Effector CD8-positive, alpha-beta T cell (primary cell): ENCODE data around the gene CRY2.

ENCODE experiments used
- DNase-seq: peaks from one replicate; lab custom pipeline; 2025; lab: John Stamatoyannopoulos, UW

The CRY2 gene

GRCh38 chr11:45879803-45880686 lies 32.8 kb downstream of the CRY2 start:
- DNase-seq: no peak

GRCh38 chr11:45880772-45881570 lies 33.7 kb downstream of the CRY2 start:
- DNase-seq: no peak

GRCh38 chr11:45881708-45882368 lies 34.6 kb downstream of the CRY2 start:
- no peak for DNase-seq

- DNase-seq: no peak
These were observed 37.4 kb downstream of the CRY2 start for GRCh38 chr11:45884596-45885185.

- peak; percentile 51 for DNase-seq
These were observed 38.1 kb downstream of the CRY2 start, which contains the start of gene MAPK8IP1 for GRCh38 chr11:45885274-45885920. Gene MAPK8IP1, plus strand, starts transcription at chr11:45885651. Its CDS starts 170 bp downstream, at chr11:45885821.

- DNase-seq: no peak
These were observed 38.8 kb downstream of the CRY2 start for GRCh38 chr11:45885921-45886721.

- DNase-seq: no peak
These were observed 39.7 kb downstream of the CRY2 start for GRCh38 chr11:45886816-45887520.

- DNase-seq: no peak
These were observed 40.3 kb downstream of the CRY2 start for GRCh38 chr11:45887587-45887986.

GRCh38 chr11:45889555-45889954 lies 42.3 kb downstream of the CRY2 start:
- no peak for DNase-seq

GRCh38 chr11:45889966-45890365 lies 42.7 kb downstream of the CRY2 start:
- DNase-seq: no peak

- DNase-seq: no peak
These were observed 43.7 kb downstream of the CRY2 start for GRCh38 chr11:45890886-45891550.

GRCh38 chr11:45892856-45893255 lies 45.6 kb downstream of the CRY2 start:
- no peak for DNase-seq

- no peak for DNase-seq
These were observed 47.4 kb downstream of the CRY2 start for GRCh38 chr11:45894555-45895247.

- DNase-seq: no peak
These were observed 48.4 kb downstream of the CRY2 start for GRCh38 chr11:45895553-45896259.

- DNase-seq: no peak
These were observed 49.2 kb downstream of the CRY2 start for GRCh38 chr11:45896422-45896984.

- no peak for DNase-seq
These were observed 50.3 kb downstream of the CRY2 start for GRCh38 chr11:45897556-45897955.

GRCh38 chr11:45899086-45899447 lies 51.8 kb downstream of the CRY2 start:
- DNase-seq: no peak
